ENCODE data around the gene TMEM201. TPM values are rescaled to one million over a fixed set of nuclear protein-coding genes. Genes with fewer than 3 reads are reported as not detected.

TMEM201 gene
- total and polyA plus RNA-seq, 2 donors from 2014 or later: 9.1 to 13.2 TPM

DNA sequence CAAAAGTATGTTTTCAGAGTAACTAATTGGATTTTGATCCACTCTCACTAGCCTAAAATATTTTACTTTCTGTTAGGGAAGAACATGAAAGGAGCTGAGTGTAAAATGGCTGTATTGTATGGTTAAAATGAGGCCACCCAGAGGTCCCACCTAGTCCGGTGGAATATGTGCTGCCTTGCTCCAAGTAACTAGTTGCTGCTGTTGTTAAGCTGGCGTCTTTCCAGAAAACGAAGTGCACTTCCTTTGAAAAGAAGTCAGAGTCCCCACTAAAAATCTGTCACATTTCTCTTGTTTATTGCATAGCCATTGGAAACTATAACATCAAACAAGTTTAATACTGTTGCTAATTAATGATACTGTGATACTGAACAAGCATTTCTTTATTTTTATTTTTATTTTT lies 46.3 kb upstream of the TMEM201 start:
- TF ChIP-seq, protein P1, sequence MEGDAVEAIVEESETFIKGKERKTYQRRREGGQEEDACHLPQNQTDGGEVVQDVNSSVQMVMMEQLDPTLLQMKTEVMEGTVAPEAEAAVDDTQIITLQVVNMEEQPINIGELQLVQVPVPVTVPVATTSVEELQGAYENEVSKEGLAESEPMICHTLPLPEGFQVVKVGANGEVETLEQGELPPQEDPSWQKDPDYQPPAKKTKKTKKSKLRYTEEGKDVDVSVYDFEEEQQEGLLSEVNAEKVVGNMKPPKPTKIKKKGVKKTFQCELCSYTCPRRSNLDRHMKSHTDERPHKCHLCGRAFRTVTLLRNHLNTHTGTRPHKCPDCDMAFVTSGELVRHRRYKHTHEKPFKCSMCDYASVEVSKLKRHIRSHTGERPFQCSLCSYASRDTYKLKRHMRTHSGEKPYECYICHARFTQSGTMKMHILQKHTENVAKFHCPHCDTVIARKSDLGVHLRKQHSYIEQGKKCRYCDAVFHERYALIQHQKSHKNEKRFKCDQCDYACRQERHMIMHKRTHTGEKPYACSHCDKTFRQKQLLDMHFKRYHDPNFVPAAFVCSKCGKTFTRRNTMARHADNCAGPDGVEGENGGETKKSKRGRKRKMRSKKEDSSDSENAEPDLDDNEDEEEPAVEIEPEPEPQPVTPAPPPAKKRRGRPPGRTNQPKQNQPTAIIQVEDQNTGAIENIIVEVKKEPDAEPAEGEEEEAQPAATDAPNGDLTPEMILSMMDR (IDR thresholded peaks at IDR 0.05; ENCODE audit: borderline replicate concordance, extremely low read depth, insufficient read depth): no peak
- Histone ChIP-seq H3K36me3 (ENCODE audit: control insufficient read depth in 2 of 3, insufficient read depth in 3 of 3, low read length in 3 of 3) (no peaks in the 10 kb centered on the region), H3K4me3 (ENCODE audit: low read length in 3 of 3) (peak overlapping the region in 1 of 3 donors; percentile 39), H3K9ac (ENCODE audit: low read length in 3 of 3) (peak overlapping the region in 1 of 3 donors; percentile 22), H3K27me3 (ENCODE audit: control insufficient read depth, insufficient read depth, low read length) (no peaks in the 10 kb centered on the region), H3K4me1 (ENCODE audit: control insufficient read depth in 2 of 3, insufficient read depth in 2 of 3, low read depth in 1 of 3, low read length in 3 of 3) (peaks cover 0 to 18% (median 6%) of the 10 kb centered on the region in 3 donors), H3K27ac (ENCODE audit: low read depth in 2 of 2, low read length in 2 of 2) (peak overlapping the region; percentile 2 to 4), H3K9me3 (ENCODE audit: control insufficient read depth in 2 of 3, insufficient read depth in 1 of 3, low read length in 3 of 3) (no peaks in the 10 kb centered on the region)
- intact Hi-C loops (cut with DNase I): no loop called here
- DNase-seq: peak in 2 of 5 donors; percentile 69 to 92
- no peak for FAIRE-seq

DNA sequence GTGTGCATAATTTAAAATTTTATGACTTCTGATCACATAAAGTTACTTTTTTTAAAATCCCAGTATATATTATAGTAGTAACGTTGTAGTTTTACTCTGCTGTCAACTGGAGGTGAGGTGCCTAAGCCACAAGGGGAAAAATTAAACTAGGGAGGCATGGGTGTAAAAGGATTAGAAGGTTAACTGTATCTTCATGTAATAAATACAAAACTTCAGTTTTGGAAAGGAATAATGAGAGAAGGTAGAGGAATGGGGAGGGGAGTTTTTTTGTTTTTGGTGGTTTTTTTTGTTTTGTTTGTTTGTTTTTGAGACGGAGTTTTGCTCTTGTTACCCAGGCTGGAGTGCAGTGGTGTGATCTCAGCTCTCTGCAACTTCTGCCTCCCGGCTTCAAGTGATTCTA lies 43.8 kb upstream of the TMEM201 start:
- DNase-seq: no peak
- Histone ChIP-seq H3K36me3 (ENCODE audit: control insufficient read depth in 2 of 3, insufficient read depth in 3 of 3, low read length in 3 of 3) (no peaks in the 10 kb centered on the region), H3K9me3 (ENCODE audit: control insufficient read depth in 2 of 3, insufficient read depth in 1 of 3, low read length in 3 of 3) (no peaks in the 10 kb centered on the region), H3K4me3 (ENCODE audit: low read length in 3 of 3) (no peak overlapping the region), H3K27ac (ENCODE audit: low read depth in 2 of 2, low read length in 2 of 2) (no peak overlapping the region), H3K27me3 (ENCODE audit: control insufficient read depth, insufficient read depth, low read length) (no peaks in the 10 kb centered on the region), H3K9ac (ENCODE audit: low read length in 3 of 3) (no peak overlapping the region), H3K4me1 (ENCODE audit: control insufficient read depth in 2 of 3, insufficient read depth in 2 of 3, low read depth in 1 of 3, low read length in 3 of 3) (peaks cover 0 to 10% (median 0%) of the 10 kb centered on the region in 3 donors)
- intact Hi-C loops (cut with DNase I): no loop called here
- TF ChIP-seq, protein P1 (IDR thresholded peaks at IDR 0.05; ENCODE audit: borderline replicate concordance, extremely low read depth, insufficient read depth): no peak
- no peak for FAIRE-seq

DNA sequence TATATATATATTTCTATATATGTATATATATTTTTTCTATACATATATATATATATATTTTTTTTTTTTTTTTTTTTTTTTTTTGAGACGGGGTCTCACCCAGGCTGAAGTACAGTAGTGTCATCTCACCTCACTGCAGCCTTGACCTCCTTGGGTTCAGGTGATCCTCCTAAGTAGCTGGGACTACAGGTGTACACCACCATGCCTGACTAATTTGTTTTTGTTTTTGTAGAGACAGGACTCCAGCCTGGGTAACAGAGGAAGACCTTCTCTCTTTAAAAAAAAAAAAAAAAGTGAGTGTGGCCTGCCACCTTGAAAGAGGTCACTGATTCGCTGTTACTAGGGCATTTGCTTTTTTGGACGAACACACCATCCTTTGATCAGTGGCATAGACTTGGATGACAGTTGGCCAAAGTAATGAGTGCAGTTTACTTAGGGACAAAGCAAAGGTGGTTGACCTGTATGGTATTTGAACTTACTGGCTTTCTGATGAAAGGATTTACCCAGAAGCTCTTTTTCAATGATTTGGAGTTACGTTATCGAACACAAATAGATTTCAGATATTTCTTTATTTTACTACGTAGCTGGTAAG lies 38.7 kb upstream of the TMEM201 start:
- TF ChIP-seq, protein P1 (IDR thresholded peaks at IDR 0.05; ENCODE audit: borderline replicate concordance, extremely low read depth, insufficient read depth): no peak
- H3K9me3 ChIP-seq (ENCODE audit: control insufficient read depth in 2 of 3, insufficient read depth in 1 of 3, low read length in 3 of 3): no peaks in the 10 kb centered on the region
- H3K4me3 ChIP-seq (ENCODE audit: low read length in 3 of 3): no peak overlapping the region
- H3K4me1 ChIP-seq (ENCODE audit: control insufficient read depth in 2 of 3, insufficient read depth in 2 of 3, low read depth in 1 of 3, low read length in 3 of 3): no peaks in the 10 kb centered on the region
- no peaks in the 10 kb centered on the region for H3K27me3 ChIP-seq (ENCODE audit: control insufficient read depth, insufficient read depth, low read length)
- intact Hi-C loops (cut with DNase I): no loop called here
- FAIRE-seq: no peak
- no peak for DNase-seq
- no peaks in the 10 kb centered on the region for H3K36me3 ChIP-seq (ENCODE audit: control insufficient read depth in 2 of 3, insufficient read depth in 3 of 3, low read length in 3 of 3)
- no peak overlapping the region for H3K27ac ChIP-seq (ENCODE audit: low read depth in 2 of 2, low read length in 2 of 2)
- no peak overlapping the region for H3K9ac ChIP-seq (ENCODE audit: low read length in 3 of 3)

DNA sequence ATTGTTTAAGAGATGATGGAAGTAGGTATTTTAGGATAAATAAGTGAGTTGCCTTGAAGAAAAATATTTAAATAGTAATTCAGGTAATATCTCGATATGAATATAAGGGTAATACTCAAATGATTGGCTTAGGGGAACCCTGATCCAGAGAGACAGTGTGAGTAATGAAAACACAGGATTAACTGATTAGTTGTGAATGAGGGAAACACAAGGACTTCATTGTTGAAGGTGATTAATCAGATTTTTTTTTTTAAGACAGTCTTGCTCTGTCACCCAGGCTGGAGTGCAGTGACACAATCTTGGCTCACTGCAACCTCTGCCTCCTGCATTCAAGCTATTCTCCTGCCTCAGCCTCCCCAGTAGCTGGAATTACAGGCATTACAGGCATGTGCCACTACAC lies 36.7 kb upstream of the TMEM201 start:
- DNase-seq: no peak
- intact Hi-C loops (cut with DNase I): no loop called here

More for the DNA sequence above, 36.7 kb upstream of the TMEM201 start:
- Histone ChIP-seq H3K27me3 (ENCODE audit: control insufficient read depth, insufficient read depth, low read length) (no peaks in the 10 kb centered on the region), H3K9ac (ENCODE audit: low read length in 3 of 3) (no peak overlapping the region), H3K36me3 (ENCODE audit: control insufficient read depth in 2 of 3, insufficient read depth in 3 of 3, low read length in 3 of 3) (peaks cover 0 to 8% (median 3%) of the 10 kb centered on the region in 3 donors), H3K4me1 (ENCODE audit: control insufficient read depth in 2 of 3, insufficient read depth in 2 of 3, low read depth in 1 of 3, low read length in 3 of 3) (no peaks in the 10 kb centered on the region), H3K9me3 (ENCODE audit: control insufficient read depth in 2 of 3, insufficient read depth in 1 of 3, low read length in 3 of 3) (no peaks in the 10 kb centered on the region), H3K4me3 (ENCODE audit: low read length in 3 of 3) (no peak overlapping the region), H3K27ac (ENCODE audit: low read depth in 2 of 2, low read length in 2 of 2) (no peak overlapping the region)
- no peak for FAIRE-seq
- TF ChIP-seq, protein P1 (IDR thresholded peaks at IDR 0.05; ENCODE audit: borderline replicate concordance, extremely low read depth, insufficient read depth): no peak
